ENCODE measurements around the gene TFAP2A. TPM values are rescaled to one million over a fixed set of nuclear protein-coding genes. Genes with fewer than 3 reads are reported as not detected.

The TFAP2A gene
- total RNA-seq, 2 donors from 2014 or later = 0.27 to 0.99 TPM

DNA sequence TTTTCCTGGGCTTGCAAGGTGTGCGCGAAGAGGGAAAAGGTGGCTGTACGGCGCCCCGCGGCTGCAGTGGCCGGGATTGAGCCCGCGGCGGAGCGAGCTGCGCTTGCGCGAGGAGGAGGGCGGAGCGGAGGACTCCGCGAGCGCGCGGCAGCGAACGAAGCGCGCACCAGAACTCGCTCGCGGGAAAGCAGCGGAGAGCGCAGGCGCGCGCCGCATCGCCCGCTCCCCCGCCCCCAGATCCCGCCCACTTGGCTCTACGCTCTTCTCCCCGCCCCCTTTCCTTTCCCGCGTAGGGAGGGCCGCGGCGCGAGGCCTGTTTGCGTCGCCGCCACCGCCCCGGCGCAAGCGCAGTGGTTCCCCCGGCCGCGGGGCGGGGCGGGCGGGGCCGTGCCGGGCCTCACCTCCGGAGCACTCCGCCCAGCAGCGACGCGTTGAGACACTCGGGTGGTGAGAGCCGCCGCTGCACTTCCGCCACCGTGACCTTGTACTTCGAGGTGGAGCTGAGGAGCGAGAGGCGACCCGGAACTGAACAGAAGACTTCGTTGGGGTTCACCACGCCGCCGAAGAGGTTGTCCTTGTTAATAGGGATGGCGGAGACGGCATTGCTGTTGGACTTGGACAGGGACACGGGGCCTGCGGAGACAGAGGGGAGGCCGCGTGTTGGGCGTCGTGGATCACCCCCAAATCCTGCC lies 10.6 kb downstream of the TFAP2A start:
- Histone ChIP-seq H3K36me3 (no peaks in the 10 kb centered on the region), H3K4me3 (peak overlapping the region; percentile 41), H3K9me3 (no peaks in the 10 kb centered on the region), H3K27me3 (peaks cover 17% of the 10 kb centered on the region), H3K9ac (ENCODE audit: low read depth in 2 of 2, low read length in 2 of 2) (no peak overlapping the region), H3K27ac (peak overlapping the region; percentile 14), H3K4me1 (no peaks in the 10 kb centered on the region)
- DNase-seq = peak; percentile 90
- intact Hi-C loops (cut with DNase I) = no loop called here
- TF ChIP-seq, protein P1, sequence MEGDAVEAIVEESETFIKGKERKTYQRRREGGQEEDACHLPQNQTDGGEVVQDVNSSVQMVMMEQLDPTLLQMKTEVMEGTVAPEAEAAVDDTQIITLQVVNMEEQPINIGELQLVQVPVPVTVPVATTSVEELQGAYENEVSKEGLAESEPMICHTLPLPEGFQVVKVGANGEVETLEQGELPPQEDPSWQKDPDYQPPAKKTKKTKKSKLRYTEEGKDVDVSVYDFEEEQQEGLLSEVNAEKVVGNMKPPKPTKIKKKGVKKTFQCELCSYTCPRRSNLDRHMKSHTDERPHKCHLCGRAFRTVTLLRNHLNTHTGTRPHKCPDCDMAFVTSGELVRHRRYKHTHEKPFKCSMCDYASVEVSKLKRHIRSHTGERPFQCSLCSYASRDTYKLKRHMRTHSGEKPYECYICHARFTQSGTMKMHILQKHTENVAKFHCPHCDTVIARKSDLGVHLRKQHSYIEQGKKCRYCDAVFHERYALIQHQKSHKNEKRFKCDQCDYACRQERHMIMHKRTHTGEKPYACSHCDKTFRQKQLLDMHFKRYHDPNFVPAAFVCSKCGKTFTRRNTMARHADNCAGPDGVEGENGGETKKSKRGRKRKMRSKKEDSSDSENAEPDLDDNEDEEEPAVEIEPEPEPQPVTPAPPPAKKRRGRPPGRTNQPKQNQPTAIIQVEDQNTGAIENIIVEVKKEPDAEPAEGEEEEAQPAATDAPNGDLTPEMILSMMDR (IDR thresholded peaks at IDR 0.05) = peak; percentile 20

DNA sequence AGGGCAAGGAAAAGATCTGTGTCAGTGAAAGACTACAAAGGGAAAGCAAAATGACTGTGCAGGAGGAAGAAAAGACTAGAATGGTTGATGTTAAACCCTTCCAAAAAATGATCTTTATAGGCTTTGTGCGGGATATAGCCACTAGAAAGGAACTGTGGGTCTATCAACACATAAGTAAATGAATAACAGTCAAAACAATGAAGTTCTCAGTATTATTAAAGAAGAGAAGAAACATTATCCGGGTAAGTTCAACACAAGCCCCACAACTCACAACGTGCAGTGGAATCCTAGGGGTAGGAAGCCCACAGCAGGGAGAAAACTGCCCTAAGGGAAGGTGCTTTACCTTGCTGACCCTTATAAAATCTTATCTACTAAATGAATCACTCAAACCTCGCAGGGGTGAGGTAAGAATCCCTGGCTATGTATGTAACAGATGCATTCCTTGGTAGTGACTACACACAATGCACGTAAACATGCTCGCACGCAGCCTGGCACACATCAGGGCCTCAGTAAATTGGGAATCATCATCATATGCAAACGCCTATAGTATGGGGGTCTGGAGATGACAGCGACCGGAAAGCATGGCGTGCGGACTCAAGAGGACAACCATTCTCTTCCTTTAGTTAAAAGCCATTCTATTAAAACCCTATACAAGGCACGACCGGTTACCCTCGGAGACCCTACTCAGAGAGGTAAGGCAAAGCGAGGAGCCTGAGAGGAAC lies 11.3 kb downstream of the TFAP2A start:
- H3K36me3 ChIP-seq = no peaks in the 10 kb centered on the region
- H3K9ac ChIP-seq (ENCODE audit: low read depth in 2 of 2, low read length in 2 of 2) = peak overlapping the region in 1 of 2 donors; percentile 26
- H3K4me3 ChIP-seq = peak overlapping the region; percentile 41
- H3K9me3 ChIP-seq = no peaks in the 10 kb centered on the region
- H3K27ac ChIP-seq = no peak overlapping the region
- intact Hi-C loops (cut with DNase I) = no loop called here
- no peaks in the 10 kb centered on the region for H3K4me1 ChIP-seq
- DNase-seq = no peak
- TF ChIP-seq, protein P1 (IDR thresholded peaks at IDR 0.05) = no peak
- peaks cover 17% of the 10 kb centered on the region for H3K27me3 ChIP-seq

GRCh38 chr6:10402648-10403311 lies 12.1 kb downstream of the TFAP2A start:
- H3K9me3 ChIP-seq = no peaks in the 10 kb centered on the region
- no peak overlapping the region for H3K27ac ChIP-seq
- TF ChIP-seq, protein P1 (IDR thresholded peaks at IDR 0.05) = no peak
- H3K9ac ChIP-seq (ENCODE audit: low read depth in 2 of 2, low read length in 2 of 2) = no peak overlapping the region
- intact Hi-C loops (cut with DNase I) = no loop called here
- no peak overlapping the region for H3K4me3 ChIP-seq
- no peak for DNase-seq
- no peaks in the 10 kb centered on the region for H3K4me1 ChIP-seq
- H3K36me3 ChIP-seq = no peaks in the 10 kb centered on the region
- H3K27me3 ChIP-seq = peaks cover 24% of the 10 kb centered on the region

- Histone ChIP-seq H3K9ac (ENCODE audit: low read depth in 2 of 2, low read length in 2 of 2) (no peak overlapping the region), H3K4me3 (no peak overlapping the region), H3K27ac (no peak overlapping the region), H3K4me1 (no peaks in the 10 kb centered on the region), H3K9me3 (no peaks in the 10 kb centered on the region), H3K27me3 (peaks cover 32% of the 10 kb centered on the region), H3K36me3 (no peaks in the 10 kb centered on the region)
- TF ChIP-seq, protein P1 (IDR thresholded peaks at IDR 0.05) = no peak
- DNase-seq = no peak
- intact Hi-C loops (cut with DNase I) = no loop called here
Observed at GRCh38 chr6:10401632-10402223, 13.1 kb downstream of the TFAP2A start.

GRCh38 chr6:10401004-10401536 lies 13.8 kb downstream of the TFAP2A start:
- DNase-seq = no peak
- Histone ChIP-seq H3K36me3 (no peaks in the 10 kb centered on the region), H3K27ac (no peak overlapping the region), H3K4me1 (no peaks in the 10 kb centered on the region), H3K9ac (ENCODE audit: low read depth in 2 of 2, low read length in 2 of 2) (no peak overlapping the region), H3K9me3 (no peaks in the 10 kb centered on the region), H3K4me3 (no peak overlapping the region), H3K27me3 (peaks cover 34% of the 10 kb centered on the region)
- intact Hi-C loops (cut with DNase I) = no loop called here
- TF ChIP-seq, protein P1 (IDR thresholded peaks at IDR 0.05) = no peak
